A673 (cell line): ENCODE measurements around the gene PZP.

Experiments used
- CTCF ChIP-seq: fragments of 300-800, 200-600 bp; sonication (generic); conservative IDR thresholded peaks from 2 replicates; pipeline ENCODE4 v1.5.1; 2017; ENCODE audit warnings: low read depth, mild to moderate bottlenecking, antibody characterized with exemption, low read length, moderate library complexity, mixed read lengths
- EZH2 ChIP-seq: fragments of 200-600 bp; sonication (generic); IDR thresholded peaks from 2 replicates; pipeline ENCODE4 v1.6.1; 2017; ENCODE audit warnings: borderline replicate concordance, low read depth, mild to moderate bottlenecking, mixed read lengths, antibody characterized with exemption, low read length; ENCODE audit not compliant: poor library complexity, severe bottlenecking

GRCh38 chr12:9184276-9184675, 23.9 kb downstream of the PZP start:
- TF ChIP-seq CTCF, result no peak
- TF ChIP-seq EZH2, result no peak
